NCI-H2029 (cell line): Measurements from ENCODE around the gene FAM161B.
"Not testable (repeated sequence)": the region's sequence is repeated elsewhere in the genome, so short reads cannot be mapped to it uniquely, and the experiment has no call there.

ENCODE experiments used
- DNase-seq: peaks from one replicate; lab custom pipeline; 2025; lab: John Stamatoyannopoulos, UW

Gene FAM161B

GRCh38 chr14:73949752-73950734, at the start of gene FAM161B, which contains the start of gene COQ6:
Gene FAM161B, minus strand, starts transcription at chr14:73950094. Its CDS starts 68 bp downstream, at chr14:73950026.
Gene COQ6, plus strand, starts transcription at chr14:73950302. Its CDS starts 31 bp downstream, at chr14:73950333.
- DNase-seq = peak; percentile 90

DNA sequence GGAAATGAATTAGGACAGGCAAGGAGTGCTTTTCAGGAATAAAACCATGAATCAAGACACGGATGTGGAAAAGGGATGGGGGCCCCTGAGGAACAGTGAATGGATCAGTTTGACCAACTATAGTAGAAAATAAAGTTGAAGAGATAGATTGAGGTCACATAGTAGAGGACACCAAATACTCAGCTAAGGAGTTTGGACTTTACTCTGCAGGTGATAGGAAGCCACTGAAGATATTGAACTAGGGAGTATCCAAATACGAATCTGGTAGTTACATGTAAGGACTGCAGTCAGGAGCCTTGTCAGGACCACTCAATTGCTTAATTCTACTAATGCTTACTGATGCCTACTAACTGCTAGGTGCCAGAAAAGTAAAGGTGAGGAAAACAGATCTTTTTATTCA, 48.8 kb upstream of the FAM161B start:
- DNase-seq = no peak

- no peak for DNase-seq
Observed at GRCh38 chr14:73997944-73998447, 48.1 kb upstream of the FAM161B start.

- DNase-seq = no peak
Observed at GRCh38 chr14:73997108-73997943, 47.4 kb upstream of the FAM161B start.

DNA sequence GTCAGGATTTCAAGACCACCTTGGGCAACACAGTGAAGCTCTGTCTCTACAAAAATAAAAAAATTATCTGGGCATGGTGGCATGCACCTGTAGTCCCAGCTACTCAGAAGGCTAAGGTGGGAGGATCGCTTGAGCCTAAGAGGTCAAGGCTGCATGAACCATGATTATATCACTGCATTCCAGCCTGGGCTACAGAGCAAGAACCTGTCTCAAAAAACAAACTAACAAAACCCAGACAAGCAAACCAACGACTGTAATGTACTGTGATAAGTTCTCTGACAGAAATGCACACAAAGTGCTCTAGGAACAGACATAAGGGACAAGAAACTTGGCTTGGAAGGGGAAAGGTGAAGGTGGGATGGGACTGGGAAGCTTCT, 46.8 kb upstream of the FAM161B start:
- DNase-seq = no peak

- DNase-seq = no peak
Observed at GRCh38 chr14:73995977-73996378, 46.1 kb upstream of the FAM161B start.

DNA sequence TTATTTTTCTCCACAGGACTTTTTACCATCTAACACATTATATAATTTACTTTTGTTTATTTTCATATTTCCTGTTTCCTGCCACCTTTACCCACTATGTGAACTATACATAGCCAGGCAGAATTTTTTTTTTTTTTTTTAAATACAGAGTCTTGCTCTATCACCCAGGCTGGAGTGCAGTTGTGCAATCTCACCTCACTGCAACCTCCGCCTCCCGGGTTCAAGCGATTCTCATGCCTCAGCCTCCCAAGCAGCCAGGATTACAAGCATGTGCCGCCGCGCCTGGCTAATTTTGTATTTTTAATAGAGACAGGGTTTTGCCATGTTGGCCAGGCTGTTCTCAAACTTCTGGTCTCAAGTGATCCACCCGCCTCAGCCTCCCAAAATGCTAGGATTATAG, 45.0 kb upstream of the FAM161B start:
- not testable (repeated sequence) for DNase-seq

DNA sequence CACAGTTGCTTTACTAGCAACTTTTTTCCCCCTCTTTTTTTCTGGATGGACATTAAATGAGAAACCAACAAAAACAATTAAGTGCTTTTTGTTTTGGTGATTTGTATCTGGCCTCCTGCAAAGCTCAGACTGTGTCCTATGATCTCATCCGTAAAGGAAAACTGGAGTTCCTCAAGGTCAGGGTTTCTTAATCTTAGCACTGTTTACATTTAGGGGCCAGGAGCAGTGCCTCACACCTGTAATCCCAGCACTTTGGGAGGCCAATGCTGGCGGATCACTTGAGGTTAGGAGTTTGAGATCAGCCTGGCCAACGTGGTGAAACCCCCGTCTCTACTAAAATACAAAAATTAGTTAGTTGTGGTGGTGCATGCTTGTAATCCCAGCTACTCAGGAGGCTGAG, 41.2 kb upstream of the FAM161B start:
- no peak for DNase-seq

DNA sequence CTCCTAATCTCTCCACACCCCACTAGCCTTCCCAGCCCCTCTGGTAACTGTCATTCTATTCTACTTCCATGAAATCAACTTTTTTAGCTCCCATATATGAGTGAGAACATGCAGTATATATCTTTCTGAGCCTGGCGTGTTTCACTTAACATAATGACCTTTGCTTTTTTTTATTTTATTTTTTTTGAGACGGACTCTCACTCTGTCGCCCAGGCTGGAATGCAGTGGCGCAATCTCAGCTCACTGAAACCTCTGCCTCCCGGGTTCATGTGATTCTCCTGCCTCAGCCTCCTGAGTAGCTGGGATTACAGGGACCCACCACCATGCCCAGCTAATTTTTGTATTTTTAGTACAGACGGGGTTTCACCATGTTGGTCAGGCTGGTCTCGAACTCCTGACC, 38.8 kb upstream of the FAM161B start:
- DNase-seq = not testable (repeated sequence)

- no peak for DNase-seq
Observed at GRCh38 chr14:73988065-73988464, 38.2 kb upstream of the FAM161B start.

DNA sequence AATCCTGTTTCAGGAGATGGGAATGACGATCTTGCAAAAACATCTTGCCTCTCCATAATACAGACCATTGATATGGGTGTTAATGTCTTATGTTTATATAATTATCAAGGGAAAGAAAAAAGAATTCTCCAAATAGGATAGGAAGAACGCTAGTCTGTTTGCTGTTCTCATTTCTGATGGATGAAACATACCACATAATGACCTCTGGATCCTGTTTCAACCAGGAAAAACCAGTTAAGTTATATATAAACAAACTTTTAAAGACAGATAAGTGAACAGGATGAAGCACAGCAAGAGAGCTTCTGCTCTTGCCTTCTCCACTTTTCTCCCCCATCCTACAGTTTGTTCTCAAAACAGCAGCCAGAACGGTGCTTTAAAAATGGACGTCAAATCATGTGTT, 28.0 kb upstream of the FAM161B start:
- no peak for DNase-seq

DNA sequence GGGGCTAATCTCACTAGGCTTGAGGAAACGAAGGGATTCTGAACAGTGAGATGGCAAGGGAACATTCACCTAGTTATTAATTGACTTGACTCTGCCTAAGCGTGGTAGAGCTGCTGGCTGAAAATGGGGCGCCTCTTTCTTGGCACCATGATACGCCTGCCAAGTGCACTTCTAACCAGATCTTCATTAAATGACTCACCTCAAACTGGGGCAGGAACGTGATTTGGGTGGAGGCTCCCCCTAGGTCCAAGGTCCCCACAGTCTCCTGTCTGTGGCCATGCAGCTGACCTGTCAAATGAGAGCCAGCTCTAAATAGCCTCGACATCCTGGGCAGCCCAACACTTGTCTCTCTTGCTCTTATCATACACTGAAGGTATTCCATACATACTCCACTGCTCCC, 26.2 kb upstream of the FAM161B start:
- no peak for DNase-seq

DNA sequence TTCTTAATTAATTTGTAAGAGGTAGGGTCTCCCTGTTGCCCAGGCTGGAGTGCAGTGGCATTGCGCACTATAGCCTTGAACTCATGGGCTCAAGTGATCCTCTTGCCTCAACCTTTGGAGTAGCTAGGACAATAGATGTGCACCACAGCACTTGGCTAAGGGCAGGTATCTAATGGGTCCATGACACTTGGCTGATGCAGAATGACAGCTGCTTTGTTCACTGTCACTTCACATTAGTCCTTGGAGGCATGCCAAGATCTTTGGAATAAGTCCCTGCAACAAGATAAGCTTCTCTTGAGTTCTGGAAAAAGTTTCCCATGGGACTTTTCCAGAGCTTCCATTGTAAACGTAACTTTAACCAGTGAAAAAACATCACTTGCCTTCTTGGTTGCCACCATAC, 23.6 kb upstream of the FAM161B start:
- no peak for DNase-seq

GRCh38 chr14:73968885-73969284, 19.0 kb upstream of the FAM161B start:
- DNase-seq = no peak

GRCh38 chr14:73965216-73965615, 15.3 kb upstream of the FAM161B start:
- DNase-seq = no peak

DNA sequence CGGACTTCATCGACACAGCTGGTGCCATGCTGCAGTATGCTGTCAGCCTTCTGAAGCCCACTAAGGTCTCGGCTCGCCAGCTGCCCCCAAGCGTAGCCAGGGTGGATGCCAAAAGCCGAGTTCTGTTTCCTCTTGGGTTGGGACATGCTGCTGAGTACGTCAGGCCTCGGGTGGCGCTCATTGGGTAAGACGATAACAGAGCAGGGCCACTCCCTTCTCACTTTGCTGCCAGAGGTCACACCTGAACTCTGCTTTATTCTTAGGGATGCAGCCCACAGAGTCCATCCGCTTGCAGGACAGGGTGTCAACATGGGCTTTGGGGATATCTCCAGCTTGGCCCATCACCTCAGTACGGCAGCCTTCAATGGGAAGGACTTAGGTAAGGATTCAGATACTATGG, 11.3 kb upstream of the FAM161B start:
- DNase-seq = no peak

- DNase-seq = no peak
Observed at GRCh38 chr14:73958591-73958990, 8.7 kb upstream of the FAM161B start.

DNA sequence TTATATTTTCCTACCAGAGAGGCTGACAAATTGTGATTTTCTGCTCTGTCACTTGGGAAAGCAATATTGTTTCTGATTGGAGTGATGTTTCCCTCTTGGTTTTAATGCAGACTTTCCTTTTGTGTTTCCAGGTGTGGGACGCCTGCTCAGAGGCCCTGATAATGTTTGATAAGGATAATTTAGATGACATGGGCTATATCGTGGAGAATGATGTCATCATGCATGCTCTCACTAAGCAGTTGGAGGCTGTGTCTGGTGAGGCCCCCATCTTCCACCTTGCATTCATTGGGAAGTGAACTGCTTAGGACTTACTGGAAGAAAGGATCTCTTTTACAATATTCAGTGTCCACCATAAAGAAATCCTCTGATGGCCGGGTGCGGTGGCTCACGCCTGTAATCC, 5.8 kb upstream of the FAM161B start:
- no peak for DNase-seq

- no peak for DNase-seq
Observed at GRCh38 chr14:73953731-73954130, 3.8 kb upstream of the FAM161B start.

GRCh38 chr14:73945159-73945670, 4.7 kb downstream of the FAM161B start:
- DNase-seq = no peak

- no peak for DNase-seq
Observed at GRCh38 chr14:73944432-73945158, 5.3 kb downstream of the FAM161B start.

GRCh38 chr14:73943083-73943482, 6.8 kb downstream of the FAM161B start:
- DNase-seq = no peak
